HFF-Myc (cell line): Measurements from ENCODE around the gene EXO1.

Experiments used
- DNase-seq: peaks from one replicate; pipeline ENCODE4 v3.0.0-alpha.2; 2011; ENCODE audit warnings: low read depth; ENCODE audit errors: extremely low read depth
- H3K4me3 ChIP-seq: replicated peaks from 2 replicates; pipeline ENCODE4 v1.5.1; 2011; ENCODE audit warnings: low read depth, mild to moderate bottlenecking, control low read depth, low read length
- TF ChIP-seq, protein P1 (sequence below): IDR thresholded peaks from 2 replicates; pipeline ENCODE4 v1.5.1; 2012; ENCODE audit warnings: mild to moderate bottlenecking, low read depth, low read length, control low read depth; ENCODE audit errors: missing control alignments

The EXO1 gene

GRCh38 chr1:241840164-241840563 is 7.8 kb upstream of the EXO1 start:
- no peak overlapping the region for H3K4me3 ChIP-seq
- TF ChIP-seq, protein P1, sequence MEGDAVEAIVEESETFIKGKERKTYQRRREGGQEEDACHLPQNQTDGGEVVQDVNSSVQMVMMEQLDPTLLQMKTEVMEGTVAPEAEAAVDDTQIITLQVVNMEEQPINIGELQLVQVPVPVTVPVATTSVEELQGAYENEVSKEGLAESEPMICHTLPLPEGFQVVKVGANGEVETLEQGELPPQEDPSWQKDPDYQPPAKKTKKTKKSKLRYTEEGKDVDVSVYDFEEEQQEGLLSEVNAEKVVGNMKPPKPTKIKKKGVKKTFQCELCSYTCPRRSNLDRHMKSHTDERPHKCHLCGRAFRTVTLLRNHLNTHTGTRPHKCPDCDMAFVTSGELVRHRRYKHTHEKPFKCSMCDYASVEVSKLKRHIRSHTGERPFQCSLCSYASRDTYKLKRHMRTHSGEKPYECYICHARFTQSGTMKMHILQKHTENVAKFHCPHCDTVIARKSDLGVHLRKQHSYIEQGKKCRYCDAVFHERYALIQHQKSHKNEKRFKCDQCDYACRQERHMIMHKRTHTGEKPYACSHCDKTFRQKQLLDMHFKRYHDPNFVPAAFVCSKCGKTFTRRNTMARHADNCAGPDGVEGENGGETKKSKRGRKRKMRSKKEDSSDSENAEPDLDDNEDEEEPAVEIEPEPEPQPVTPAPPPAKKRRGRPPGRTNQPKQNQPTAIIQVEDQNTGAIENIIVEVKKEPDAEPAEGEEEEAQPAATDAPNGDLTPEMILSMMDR, result no peak
- DNase-seq, result no peak

GRCh38 chr1:241841691-241842090 is 6.3 kb upstream of the EXO1 start:
- DNase-seq, result no peak
- TF ChIP-seq, protein P1, result no peak
- no peak overlapping the region for H3K4me3 ChIP-seq

- TF ChIP-seq, protein P1, result no peak
- no peak overlapping the region for H3K4me3 ChIP-seq
- DNase-seq, result no peak
These were observed 5.4 kb upstream of the EXO1 start for GRCh38 chr1:241842565-241842964.

DNA sequence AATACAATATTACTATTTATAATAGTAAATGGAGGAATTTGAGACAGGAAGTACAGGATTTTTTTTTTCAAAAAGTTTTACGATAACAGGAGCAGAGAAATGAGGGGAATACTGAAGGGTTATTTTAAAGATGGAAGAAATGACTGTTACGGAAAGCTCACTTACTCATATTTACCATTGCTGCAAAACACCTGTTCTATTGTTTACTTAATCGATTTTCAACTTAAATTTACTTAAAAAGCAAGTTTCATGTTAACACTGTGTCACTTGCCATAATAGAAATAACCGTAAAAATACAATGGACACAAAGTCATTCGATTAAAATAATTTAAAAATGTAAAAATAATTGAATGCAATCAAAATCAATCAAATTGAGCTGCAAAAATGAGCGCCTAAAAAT is 3.4 kb upstream of the EXO1 start:
- no peak for DNase-seq
- H3K4me3 ChIP-seq, result no peak overlapping the region
- TF ChIP-seq, protein P1, result no peak

DNA sequence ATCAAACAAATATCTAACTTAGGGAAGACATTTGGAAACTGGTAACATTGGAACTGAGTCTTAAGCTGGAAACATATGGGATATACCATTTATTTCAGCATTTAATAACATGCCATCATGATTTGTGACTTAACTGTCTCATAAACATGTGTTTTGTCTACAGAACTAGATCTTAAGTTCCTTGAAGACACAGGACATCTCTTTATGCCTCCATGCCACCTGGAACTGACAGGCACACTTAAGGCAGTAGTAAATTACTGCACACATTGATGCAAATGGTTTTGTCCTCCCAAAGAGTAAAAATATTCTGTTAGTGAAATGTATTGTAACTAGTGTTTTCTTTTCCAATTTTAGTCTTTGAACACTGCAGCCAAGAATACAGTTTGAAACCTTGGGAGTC is 1.6 kb upstream of the EXO1 start:
- no peak for DNase-seq
- no peak overlapping the region for H3K4me3 ChIP-seq
- TF ChIP-seq, protein P1, result no peak

DNA sequence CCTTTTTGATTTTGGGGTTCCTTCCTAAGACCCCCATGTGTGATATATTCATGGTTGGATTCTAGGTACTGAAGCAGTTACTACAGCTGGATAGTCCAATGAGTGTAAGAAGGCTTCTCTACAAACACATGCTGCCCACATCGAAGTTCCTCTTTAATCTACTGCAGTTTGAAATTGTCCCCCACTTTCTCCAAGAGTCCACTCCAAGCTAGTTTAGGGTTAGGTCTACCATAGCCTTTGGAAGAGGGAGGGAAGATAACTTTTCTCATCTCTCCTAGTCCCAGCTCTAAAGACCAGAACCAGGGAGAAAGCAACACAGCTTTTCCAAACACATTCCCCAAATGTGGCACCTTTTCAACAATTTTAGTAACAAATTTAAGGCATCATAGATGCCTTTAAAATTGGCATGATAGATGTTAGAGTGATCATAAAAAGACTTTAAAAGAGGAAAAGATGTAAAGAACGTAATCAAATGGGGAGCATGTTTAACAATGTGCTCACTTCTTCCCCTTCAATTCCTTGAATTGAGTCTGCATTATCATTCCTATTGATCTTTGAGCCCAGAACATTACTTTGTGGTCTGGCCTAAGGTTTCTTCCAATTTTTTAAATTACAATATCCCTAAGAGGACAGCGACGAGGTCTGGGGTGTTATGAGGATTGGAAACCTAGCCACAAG is 1.0 kb upstream of the EXO1 start:
- TF ChIP-seq, protein P1, result no peak
- no peak for DNase-seq
- H3K4me3 ChIP-seq, result peak overlapping the region; percentile 88

GRCh38 chr1:241847540-241847795 is 536 bp upstream of the EXO1 start:
- TF ChIP-seq, protein P1, result no peak
- no peak for DNase-seq
- H3K4me3 ChIP-seq, result peak overlapping the region; percentile 88
